ENCODE data around the gene FIGNL2.

DNA sequence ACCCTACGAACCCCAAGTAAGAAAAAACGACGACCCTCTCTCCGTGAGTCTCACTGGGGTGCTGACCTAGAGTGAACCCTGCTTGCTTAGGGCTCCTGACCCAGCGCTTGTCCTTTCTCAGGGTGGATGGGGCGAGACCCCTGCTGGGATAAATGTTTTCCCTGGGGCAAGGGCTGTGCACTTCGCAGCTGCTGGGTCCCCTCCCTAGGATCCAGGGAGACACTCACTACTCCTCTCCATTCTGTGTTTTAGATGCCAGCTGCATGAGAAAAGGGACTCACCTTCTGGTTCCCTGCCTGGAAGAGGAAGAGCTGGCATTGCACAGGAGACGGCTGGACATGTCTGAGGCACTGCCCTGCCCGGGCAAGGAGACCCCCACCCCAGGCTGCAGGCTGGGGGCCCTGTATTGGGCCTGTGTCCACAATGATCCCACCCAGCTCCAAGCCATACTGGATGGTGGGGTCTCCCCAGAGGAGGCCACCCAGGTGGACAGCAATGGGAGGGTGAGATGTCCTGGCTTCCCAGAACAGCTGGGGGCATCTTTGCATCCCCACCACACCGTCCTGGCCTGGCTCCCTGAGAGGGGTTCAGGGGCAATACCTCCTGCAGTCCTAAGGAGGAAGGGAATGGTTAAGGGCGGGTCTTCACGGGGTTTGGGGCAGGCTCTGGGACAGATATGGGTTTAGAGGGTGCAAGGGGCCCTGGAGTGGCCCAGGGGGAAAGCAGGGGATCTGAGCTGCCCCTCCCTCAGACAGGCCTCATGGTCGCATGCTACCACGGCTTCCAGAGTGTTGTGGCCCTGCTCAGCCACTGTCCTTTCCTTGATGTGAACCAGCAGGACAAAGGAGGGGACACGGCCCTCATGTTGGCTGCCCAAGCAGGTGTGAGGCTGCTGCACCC, 40.0 kb upstream of the FIGNL2 start:
- TF ChIP-seq, protein P1, sequence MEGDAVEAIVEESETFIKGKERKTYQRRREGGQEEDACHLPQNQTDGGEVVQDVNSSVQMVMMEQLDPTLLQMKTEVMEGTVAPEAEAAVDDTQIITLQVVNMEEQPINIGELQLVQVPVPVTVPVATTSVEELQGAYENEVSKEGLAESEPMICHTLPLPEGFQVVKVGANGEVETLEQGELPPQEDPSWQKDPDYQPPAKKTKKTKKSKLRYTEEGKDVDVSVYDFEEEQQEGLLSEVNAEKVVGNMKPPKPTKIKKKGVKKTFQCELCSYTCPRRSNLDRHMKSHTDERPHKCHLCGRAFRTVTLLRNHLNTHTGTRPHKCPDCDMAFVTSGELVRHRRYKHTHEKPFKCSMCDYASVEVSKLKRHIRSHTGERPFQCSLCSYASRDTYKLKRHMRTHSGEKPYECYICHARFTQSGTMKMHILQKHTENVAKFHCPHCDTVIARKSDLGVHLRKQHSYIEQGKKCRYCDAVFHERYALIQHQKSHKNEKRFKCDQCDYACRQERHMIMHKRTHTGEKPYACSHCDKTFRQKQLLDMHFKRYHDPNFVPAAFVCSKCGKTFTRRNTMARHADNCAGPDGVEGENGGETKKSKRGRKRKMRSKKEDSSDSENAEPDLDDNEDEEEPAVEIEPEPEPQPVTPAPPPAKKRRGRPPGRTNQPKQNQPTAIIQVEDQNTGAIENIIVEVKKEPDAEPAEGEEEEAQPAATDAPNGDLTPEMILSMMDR (IDR thresholded peaks at IDR 0.05) = no peak
- no peak for TF ChIP-seq POLR2A (IDR thresholded peaks at IDR 0.05)

All from body of pancreas (tissue), 4 donors.